SH-SY5Y (cell line): ENCODE results near the gene MAPK10.

ENCODE experiments used
- GATA2 ChIP-seq: IDR thresholded peaks from 2 replicates; pipeline ENCODE4 v1.6.1; 2011; ENCODE audit warnings: mild to moderate bottlenecking, low read depth, low read length
- GATA3 ChIP-seq: IDR thresholded peaks from 2 replicates; pipeline ENCODE4 v1.6.1; 2011; ENCODE audit warnings: low read depth, mild to moderate bottlenecking, low read length, moderate library complexity

- TF ChIP-seq GATA3 (no peak), GATA2 (no peak)
Observed at GRCh38 chr4:85967872-85968271, 392.0 kb downstream of the MAPK10 start.
